ENCODE measurements around the gene NCAPD3.
"Not testable (repeated sequence)": the region's sequence is repeated elsewhere in the genome, so short reads cannot be mapped to it uniquely, and the experiment has no call there.

The NCAPD3 gene

GRCh38 chr11:134131628-134132244, 92.0 kb downstream of the NCAPD3 start:
- no peak for DNase-seq

GRCh38 chr11:134126217-134126822, 97.4 kb downstream of the NCAPD3 start:
- DNase-seq = peak; percentile 86

GRCh38 chr11:134125507-134125906, 98.3 kb downstream of the NCAPD3 start:
- no peak for DNase-seq

- DNase-seq = peak; percentile 86
These were observed 98.9 kb downstream of the NCAPD3 start for GRCh38 chr11:134124660-134125451.

GRCh38 chr11:134120921-134121526, 102.7 kb downstream of the NCAPD3 start:
- peak; percentile 70 for DNase-seq

- DNase-seq = no peak
These were observed 103.5 kb downstream of the NCAPD3 start for GRCh38 chr11:134120143-134120850.

GRCh38 chr11:134119094-134119493, 104.7 kb downstream of the NCAPD3 start:
- no peak for DNase-seq

- no peak for DNase-seq
These were observed 105.8 kb downstream of the NCAPD3 start for GRCh38 chr11:134118006-134118405.

GRCh38 chr11:134116210-134116609, 107.6 kb downstream of the NCAPD3 start:
- no peak for DNase-seq

- not testable (repeated sequence) for DNase-seq
These were observed 110.0 kb downstream of the NCAPD3 start for GRCh38 chr11:134113787-134114186.

- no peak for DNase-seq
These were observed 113.4 kb downstream of the NCAPD3 start for GRCh38 chr11:134110252-134110815.

Data from islet precursor cell (in vitro differentiated cells).